ENCODE measurements around the gene PDE10A.
"Not testable (repeated sequence)": the region's sequence is repeated elsewhere in the genome, so short reads cannot be mapped to it uniquely, and the experiment has no call there.

Gene PDE10A

GRCh38 chr6:165586706-165587105, 76.3 kb downstream of the PDE10A start:
- DNase-seq (ENCODE audit: low read depth, low spot score) = no peak

- no peak for DNase-seq (ENCODE audit: low read depth, low spot score)
Observed at GRCh38 chr6:165585060-165585459, 78.0 kb downstream of the PDE10A start.

GRCh38 chr6:165584541-165584940, 78.5 kb downstream of the PDE10A start:
- DNase-seq (ENCODE audit: low read depth, low spot score) = peak; percentile 88

- DNase-seq (ENCODE audit: low read depth, low spot score) = no peak
Observed at GRCh38 chr6:165581678-165582077, 81.4 kb downstream of the PDE10A start.

GRCh38 chr6:165580136-165580535, 82.9 kb downstream of the PDE10A start:
- DNase-seq (ENCODE audit: low read depth, low spot score) = no peak

- DNase-seq (ENCODE audit: low read depth, low spot score) = no peak
Observed at GRCh38 chr6:165579151-165579550, 83.9 kb downstream of the PDE10A start.

- DNase-seq (ENCODE audit: low read depth, low spot score) = no peak
Observed at GRCh38 chr6:165577556-165577955, 85.5 kb downstream of the PDE10A start.

GRCh38 chr6:165575158-165575549, 87.9 kb downstream of the PDE10A start:
- DNase-seq (ENCODE audit: low read depth, low spot score) = no peak

- no peak for DNase-seq (ENCODE audit: low read depth, low spot score)
Observed at GRCh38 chr6:165574220-165575157, 88.6 kb downstream of the PDE10A start.

- no peak for DNase-seq (ENCODE audit: low read depth, low spot score)
Observed at GRCh38 chr6:165573671-165574070, 89.4 kb downstream of the PDE10A start.

- DNase-seq (ENCODE audit: low read depth, low spot score) = no peak
Observed at GRCh38 chr6:165571721-165572132, 91.3 kb downstream of the PDE10A start.

GRCh38 chr6:165571068-165571682, 91.9 kb downstream of the PDE10A start:
- no peak for DNase-seq (ENCODE audit: low read depth, low spot score)

GRCh38 chr6:165568326-165568725, 94.7 kb downstream of the PDE10A start:
- DNase-seq (ENCODE audit: low read depth, low spot score) = no peak

GRCh38 chr6:165566088-165566828, 96.8 kb downstream of the PDE10A start:
- DNase-seq (ENCODE audit: low read depth, low spot score) = peak; percentile 27

GRCh38 chr6:165562421-165563090, 100.5 kb downstream of the PDE10A start:
- no peak for DNase-seq (ENCODE audit: low read depth, low spot score)

- DNase-seq (ENCODE audit: low read depth, low spot score) = no peak
Observed at GRCh38 chr6:165559632-165560031, 103.4 kb downstream of the PDE10A start.

- not testable (repeated sequence) for DNase-seq (ENCODE audit: low read depth, low spot score)
Observed at GRCh38 chr6:165558097-165558496, 104.9 kb downstream of the PDE10A start.

- no peak for DNase-seq (ENCODE audit: low read depth, low spot score)
Observed at GRCh38 chr6:165557674-165558073, 105.4 kb downstream of the PDE10A start.

GRCh38 chr6:165556116-165556843, 106.8 kb downstream of the PDE10A start:
- DNase-seq (ENCODE audit: low read depth, low spot score) = no peak

- not testable (repeated sequence) for DNase-seq (ENCODE audit: low read depth, low spot score)
Observed at GRCh38 chr6:165554644-165555043, 108.4 kb downstream of the PDE10A start.

- DNase-seq (ENCODE audit: low read depth, low spot score) = no peak
Observed at GRCh38 chr6:165552248-165552736, 110.7 kb downstream of the PDE10A start.

Measured in ELF-1 (cell line).